ENCODE data around the gene SIVA1. TPM values are rescaled to one million over a fixed set of nuclear protein-coding genes. Genes with fewer than 3 reads are reported as not detected.

The SIVA1 gene
- total and polyA plus RNA-seq, 4 donors: 67.5 to 212 (median 128) TPM

- Histone ChIP-seq H3K27me3 (ENCODE audit: control insufficient read depth in 3 of 3, insufficient read depth in 3 of 3, low read length in 2 of 3) (no peaks in the 10 kb centered on the region), H3K4me3 (no peak overlapping the region), H3K9ac (ENCODE audit: insufficient read depth in 1 of 2, low read length in 2 of 2) (peak overlapping the region in 1 of 2 donors; percentile 32), H3K4me1 (ENCODE audit: control insufficient read depth in 5 of 5, insufficient read depth in 5 of 5, low read length in 5 of 5) (peaks cover 0 to 6% (median 5%) of the 10 kb centered on the region in 5 donors), H3K9me3 (ENCODE audit: control insufficient read depth in 4 of 4, insufficient read depth in 3 of 4, low read length in 3 of 4) (peaks cover 0 to 5% (median 2%) of the 10 kb centered on the region in 4 donors), H3K27ac (ENCODE audit: low read depth in 1 of 2, low read length in 1 of 2) (peak overlapping the region in 1 of 2 donors; percentile 38), H3K36me3 (ENCODE audit: control insufficient read depth in 4 of 4, insufficient read depth in 4 of 4, low read length in 4 of 4) (peaks cover 6 to 18% (median 13%) of the 10 kb centered on the region in 4 donors)
- WGBS, 2 donors: 57 to 65% methylated on average over 15 of the region's 15 CpGs
- ATAC-seq (ENCODE audit: insufficient read depth, low FRiP score) (no peak), DNase-seq (no peak)
- TF ChIP-seq CTCF (IDR thresholded peaks at IDR 0.05; ENCODE audit: control extremely low read depth, extremely low read depth): no peak
These were observed 14.1 kb downstream of the SIVA1 start for GRCh38 chr14:104766863-104767633.

GRCh38 chr14:104767634-104767918, 14.6 kb downstream of the SIVA1 start:
- H3K4me1 ChIP-seq (ENCODE audit: control insufficient read depth in 5 of 5, insufficient read depth in 5 of 5, low read length in 5 of 5): peaks cover 0 to 6% (median 5%) of the 10 kb centered on the region in 5 donors
- H3K36me3 ChIP-seq (ENCODE audit: control insufficient read depth in 4 of 4, insufficient read depth in 4 of 4, low read length in 4 of 4): peaks cover 6 to 23% (median 15%) of the 10 kb centered on the region in 4 donors
- H3K27ac ChIP-seq (ENCODE audit: low read depth in 1 of 2, low read length in 1 of 2): peak overlapping the region in 1 of 2 donors; percentile 38
- 79 to 87% methylated on average over 5 of the region's 5 CpGs for WGBS, 2 donors
- peaks cover 0 to 7% (median 3%) of the 10 kb centered on the region in 4 donors for H3K9me3 ChIP-seq (ENCODE audit: control insufficient read depth in 4 of 4, insufficient read depth in 3 of 4, low read length in 3 of 4)
- no peaks in the 10 kb centered on the region for H3K27me3 ChIP-seq (ENCODE audit: control insufficient read depth in 3 of 3, insufficient read depth in 3 of 3, low read length in 2 of 3)
- H3K9ac ChIP-seq (ENCODE audit: insufficient read depth in 1 of 2, low read length in 2 of 2): no peak overlapping the region
- no peak overlapping the region for H3K4me3 ChIP-seq
- no peak for TF ChIP-seq CTCF (IDR thresholded peaks at IDR 0.05; ENCODE audit: control extremely low read depth, extremely low read depth)
- ATAC-seq (ENCODE audit: insufficient read depth, low FRiP score): no peak
- DNase-seq: no peak

GRCh38 chr14:104768437-104769323, 15.7 kb downstream of the SIVA1 start:
- no peak overlapping the region for H3K9ac ChIP-seq (ENCODE audit: insufficient read depth in 1 of 2, low read length in 2 of 2)
- peaks cover 0 to 6% (median 5%) of the 10 kb centered on the region in 5 donors for H3K4me1 ChIP-seq (ENCODE audit: control insufficient read depth in 5 of 5, insufficient read depth in 5 of 5, low read length in 5 of 5)
- peaks cover 0 to 7% (median 3%) of the 10 kb centered on the region in 4 donors for H3K9me3 ChIP-seq (ENCODE audit: control insufficient read depth in 4 of 4, insufficient read depth in 3 of 4, low read length in 3 of 4)
- 15 to 16% methylated on average over 24 to 25 of the region's 25 CpGs for WGBS, 2 donors
- no peak overlapping the region for H3K4me3 ChIP-seq
- peak; percentile 98 for TF ChIP-seq CTCF (IDR thresholded peaks at IDR 0.05; ENCODE audit: control extremely low read depth, extremely low read depth)
- H3K27ac ChIP-seq (ENCODE audit: low read depth in 1 of 2, low read length in 1 of 2): peak overlapping the region in 1 of 2 donors; percentile 43
- ATAC-seq (ENCODE audit: insufficient read depth, low FRiP score) (peak; percentile 88), DNase-seq (peak; percentile 87 to 94 (median 90))
- no peaks in the 10 kb centered on the region for H3K27me3 ChIP-seq (ENCODE audit: control insufficient read depth in 3 of 3, insufficient read depth in 3 of 3, low read length in 2 of 3)
- H3K36me3 ChIP-seq (ENCODE audit: control insufficient read depth in 4 of 4, insufficient read depth in 4 of 4, low read length in 4 of 4): peaks cover 8 to 34% (median 20%) of the 10 kb centered on the region in 4 donors
